SJSA1 (cell line): ENCODE measurements around the gene CCR5AS.

Experiments used
- DNase-seq, 2 experiments: peaks; one replicate each; pipeline ENCODE4 v3.0.0-alpha.2; 2015 to 2020; ENCODE audit warnings: low spot score in 2 of 2, low read depth in 1 of 2
- H3K27ac ChIP-seq: fragments of 250-450 bp; sonication (Bioruptor Pico); 2 replicates; pipeline ENCODE4 v1.5.1; 2020; ENCODE audit warnings: mild to moderate bottlenecking, moderate library complexity
- H3K27me3 ChIP-seq: fragments of 250-450 bp; sonication (Bioruptor Pico); replicated peaks from 2 replicates; pipeline ENCODE4 v1.5.1; 2020; ENCODE audit warnings: mild to moderate bottlenecking, moderate library complexity
- H3K36me3 ChIP-seq: fragments of 250-450 bp; sonication (Bioruptor Pico); 2 replicates; pipeline ENCODE4 v1.5.1; 2020; ENCODE audit warnings: mild to moderate bottlenecking
- H3K4me1 ChIP-seq: fragments of 250-450 bp; sonication (Bioruptor Pico); replicated peaks from 2 replicates; pipeline ENCODE4 v1.6.1; 2021; ENCODE audit warnings: mild to moderate bottlenecking
- H3K4me3 ChIP-seq: fragments of 250-450 bp; sonication (Bioruptor Pico); 2 replicates; pipeline ENCODE4 v1.5.1; 2020; ENCODE audit warnings: mild to moderate bottlenecking
- H3K9me3 ChIP-seq: fragments of 250-450 bp; sonication (Bioruptor Pico); replicated peaks from 2 replicates; pipeline ENCODE4 v1.5.1; 2020; ENCODE audit warnings: mild to moderate bottlenecking

Gene CCR5AS

DNA sequence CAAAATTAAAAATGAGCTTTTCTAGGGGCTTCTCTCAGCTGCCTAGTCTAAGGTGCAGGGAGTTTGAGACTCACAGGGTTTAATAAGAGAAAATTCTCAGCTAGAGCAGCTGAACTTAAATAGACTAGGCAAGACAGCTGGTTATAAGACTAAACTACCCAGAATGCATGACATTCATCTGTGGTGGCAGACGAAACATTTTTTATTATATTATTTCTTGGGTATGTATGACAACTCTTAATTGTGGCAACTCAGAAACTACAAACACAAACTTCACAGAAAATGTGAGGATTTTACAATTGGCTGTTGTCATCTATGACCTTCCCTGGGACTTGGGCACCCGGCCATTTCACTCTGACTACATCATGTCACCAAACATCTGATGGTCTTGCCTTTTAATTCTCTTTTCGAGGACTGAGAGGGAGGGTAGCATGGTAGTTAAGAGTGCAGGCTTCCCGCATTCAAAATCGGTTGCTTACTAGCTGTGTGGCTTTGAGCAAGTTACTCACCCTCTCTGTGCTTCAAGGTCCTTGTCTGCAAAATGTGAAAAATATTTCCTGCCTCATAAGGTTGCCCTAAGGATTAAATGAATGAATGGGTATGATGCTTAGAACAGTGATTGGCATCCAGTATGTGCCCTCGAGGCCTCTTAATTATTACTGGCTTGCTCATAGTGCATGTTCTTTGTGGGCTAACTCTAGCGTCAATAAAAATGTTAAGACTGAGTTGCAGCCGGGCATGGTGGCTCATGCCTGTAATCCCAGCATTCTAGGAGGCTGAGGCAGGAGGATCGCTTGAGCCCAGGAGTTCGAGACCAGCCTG lies 35.1 kb downstream of the CCR5AS start:
- H3K27ac ChIP-seq = no peak overlapping the region
- DNase-seq = no peak
- H3K9me3 ChIP-seq = no peaks in the 10 kb centered on the region
- H3K4me1 ChIP-seq = no peaks in the 10 kb centered on the region
- no peaks in the 10 kb centered on the region for H3K27me3 ChIP-seq
- no peaks in the 10 kb centered on the region for H3K36me3 ChIP-seq
- H3K4me3 ChIP-seq = no peak overlapping the region

DNA sequence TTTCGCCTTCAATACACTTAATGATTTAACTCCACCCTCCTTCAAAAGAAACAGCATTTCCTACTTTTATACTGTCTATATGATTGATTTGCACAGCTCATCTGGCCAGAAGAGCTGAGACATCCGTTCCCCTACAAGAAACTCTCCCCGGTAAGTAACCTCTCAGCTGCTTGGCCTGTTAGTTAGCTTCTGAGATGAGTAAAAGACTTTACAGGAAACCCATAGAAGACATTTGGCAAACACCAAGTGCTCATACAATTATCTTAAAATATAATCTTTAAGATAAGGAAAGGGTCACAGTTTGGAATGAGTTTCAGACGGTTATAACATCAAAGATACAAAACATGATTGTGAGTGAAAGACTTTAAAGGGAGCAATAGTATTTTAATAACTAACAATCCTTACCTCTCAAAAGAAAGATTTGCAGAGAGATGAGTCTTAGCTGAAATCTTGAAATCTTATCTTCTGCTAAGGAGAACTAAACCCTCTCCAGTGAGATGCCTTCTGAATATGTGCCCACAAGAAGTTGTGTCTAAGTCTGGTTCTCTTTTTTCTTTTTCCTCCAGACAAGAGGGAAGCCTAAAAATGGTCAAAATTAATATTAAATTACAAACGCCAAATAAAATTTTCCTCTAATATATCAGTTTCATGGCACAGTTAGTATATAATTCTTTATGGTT lies 35.9 kb downstream of the CCR5AS start, which contains the start of gene CCR5:
TSS of gene CCR5 (plus strand) at position 108 of the 680 bp plus-strand sequence. CDS start 1,957 bp downstream, outside the sequence.
- DNase-seq = no peak
- Histone ChIP-seq H3K36me3 (no peaks in the 10 kb centered on the region), H3K27ac (no peak within 1 kb of the TSS), H3K4me1 (no peaks in the 10 kb centered on the region), H3K4me3 (no peak within 1 kb of the TSS), H3K27me3 (no peaks in the 10 kb centered on the region), H3K9me3 (no peaks in the 10 kb centered on the region)

DNA sequence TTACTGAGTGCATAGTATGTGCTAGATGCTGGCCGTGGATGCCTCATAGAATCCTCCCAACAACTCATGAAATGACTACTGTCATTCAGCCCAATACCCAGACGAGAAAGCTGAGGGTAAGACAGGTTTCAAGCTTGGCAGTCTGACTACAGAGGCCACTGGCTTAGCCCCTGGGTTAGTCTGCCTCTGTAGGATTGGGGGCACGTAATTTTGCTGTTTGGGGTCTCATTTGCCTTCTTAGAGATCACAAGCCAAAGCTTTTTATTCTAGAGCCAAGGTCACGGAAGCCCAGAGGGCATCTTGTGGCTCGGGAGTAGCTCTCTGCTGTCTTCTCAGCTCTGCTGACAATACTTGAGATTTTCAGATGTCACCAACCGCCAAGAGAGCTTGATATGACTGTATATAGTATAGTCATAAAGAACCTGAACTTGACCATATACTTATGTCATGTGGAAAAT lies 37.2 kb downstream of the CCR5AS start:
- H3K27ac ChIP-seq = no peak overlapping the region
- H3K4me1 ChIP-seq = no peaks in the 10 kb centered on the region
- no peaks in the 10 kb centered on the region for H3K9me3 ChIP-seq
- H3K27me3 ChIP-seq = no peaks in the 10 kb centered on the region
- no peak for DNase-seq
- no peak overlapping the region for H3K4me3 ChIP-seq
- no peaks in the 10 kb centered on the region for H3K36me3 ChIP-seq

DNA sequence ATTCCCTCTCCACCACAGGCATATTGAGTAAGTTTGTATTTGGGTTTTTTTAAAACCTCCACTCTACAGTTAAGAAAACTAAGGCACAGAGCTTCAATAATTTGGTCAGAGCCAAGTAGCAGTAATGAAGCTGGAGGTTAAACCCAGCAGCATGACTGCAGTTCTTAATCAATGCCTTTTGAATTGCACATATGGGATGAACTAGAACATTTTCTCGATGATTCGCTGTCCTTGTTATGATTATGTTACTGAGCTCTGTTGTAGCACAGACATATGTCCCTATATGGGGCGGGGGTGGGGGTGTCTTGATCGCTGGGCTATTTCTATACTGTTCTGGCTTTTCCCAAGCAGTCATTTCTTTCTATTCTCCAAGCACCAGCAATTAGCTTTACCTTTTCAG lies 37.7 kb downstream of the CCR5AS start:
- H3K4me1 ChIP-seq = no peaks in the 10 kb centered on the region
- no peaks in the 10 kb centered on the region for H3K27me3 ChIP-seq
- H3K9me3 ChIP-seq = no peaks in the 10 kb centered on the region
- no peaks in the 10 kb centered on the region for H3K36me3 ChIP-seq
- no peak for DNase-seq
- no peak overlapping the region for H3K27ac ChIP-seq
- H3K4me3 ChIP-seq = no peak overlapping the region

DNA sequence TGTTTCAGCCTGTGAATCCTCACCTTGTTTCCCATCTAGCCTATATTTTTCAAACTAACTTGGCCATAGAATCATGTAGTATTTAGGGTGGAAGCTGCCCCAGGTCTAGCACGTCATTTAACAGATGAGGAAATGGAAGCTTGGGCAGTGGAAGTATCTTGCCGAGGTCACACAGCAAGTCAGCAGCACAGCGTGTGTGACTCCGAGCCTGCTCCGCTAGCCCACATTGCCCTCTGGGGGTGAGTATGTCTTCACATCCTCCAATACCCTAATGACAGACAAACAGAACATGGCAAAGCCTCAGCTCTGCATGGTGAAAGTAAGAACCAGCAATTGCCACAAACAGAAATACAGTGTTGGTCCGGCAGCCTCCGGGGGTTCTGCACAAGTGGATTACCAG lies 38.3 kb downstream of the CCR5AS start:
- H3K27ac ChIP-seq = no peak overlapping the region
- no peak overlapping the region for H3K4me3 ChIP-seq
- no peaks in the 10 kb centered on the region for H3K9me3 ChIP-seq
- DNase-seq = no peak
- H3K36me3 ChIP-seq = no peaks in the 10 kb centered on the region
- no peaks in the 10 kb centered on the region for H3K4me1 ChIP-seq
- H3K27me3 ChIP-seq = no peaks in the 10 kb centered on the region

DNA sequence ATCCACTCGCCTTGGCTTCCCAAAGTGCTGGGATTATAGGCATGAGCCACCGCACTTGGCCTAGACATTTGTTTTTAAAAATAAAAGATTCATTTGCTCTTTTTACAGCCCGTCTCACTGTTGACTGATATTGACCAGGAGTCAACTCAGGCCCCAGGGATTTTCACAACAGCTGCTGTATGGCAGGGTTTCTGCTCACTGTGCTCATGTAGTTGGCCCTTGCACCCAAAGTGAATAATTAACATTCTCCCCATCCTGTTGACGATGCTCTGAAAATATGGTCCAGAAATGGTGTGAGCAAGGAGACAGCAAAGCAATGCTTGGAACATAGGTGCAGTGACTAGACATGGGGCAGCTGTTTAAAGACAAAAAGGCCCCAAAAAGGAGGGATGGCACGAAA lies 39.1 kb downstream of the CCR5AS start:
- Histone ChIP-seq H3K9me3 (no peaks in the 10 kb centered on the region), H3K4me3 (no peak overlapping the region), H3K27me3 (no peaks in the 10 kb centered on the region), H3K4me1 (no peaks in the 10 kb centered on the region), H3K27ac (no peak overlapping the region), H3K36me3 (no peaks in the 10 kb centered on the region)
- no peak for DNase-seq

DNA sequence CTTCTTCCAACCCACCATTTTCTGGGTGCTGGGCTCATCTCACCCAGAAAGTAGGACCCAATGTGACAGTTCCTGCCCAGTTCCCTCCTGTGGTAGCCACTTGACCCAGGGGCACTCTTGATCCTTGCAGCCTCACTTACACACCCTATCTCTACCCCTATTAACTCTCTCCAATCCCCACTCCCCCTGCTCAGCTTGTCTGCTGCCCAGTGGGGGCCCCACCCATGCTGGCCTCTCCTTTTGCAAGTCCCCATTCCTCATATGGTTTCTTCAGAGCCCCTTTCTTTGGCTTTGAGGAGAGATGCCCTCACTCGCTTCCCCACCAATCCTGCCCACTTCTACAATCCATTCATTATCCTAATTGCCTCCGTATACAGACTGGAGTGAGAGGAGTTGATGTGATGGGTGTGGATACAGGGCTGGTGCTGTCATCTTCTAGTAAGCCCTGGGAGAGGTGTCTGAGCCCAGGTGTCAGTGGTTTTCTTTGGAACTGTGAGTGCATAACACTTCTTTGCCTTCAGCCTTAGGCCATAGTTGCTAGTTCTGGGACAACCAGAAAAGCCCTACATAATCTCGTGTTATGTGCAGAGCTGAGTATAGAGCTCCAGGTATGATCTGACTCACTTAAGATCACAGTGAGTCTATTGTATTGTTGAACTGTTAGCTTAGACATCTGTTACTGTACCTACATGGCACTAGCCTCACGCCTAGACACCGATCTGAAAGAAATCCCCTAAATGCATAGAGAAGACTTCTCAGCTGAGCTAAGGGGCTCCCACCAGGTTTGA lies 40.9 kb downstream of the CCR5AS start:
- no peak overlapping the region for H3K4me3 ChIP-seq
- H3K36me3 ChIP-seq = no peaks in the 10 kb centered on the region
- H3K27ac ChIP-seq = no peak overlapping the region
- no peaks in the 10 kb centered on the region for H3K27me3 ChIP-seq
- no peaks in the 10 kb centered on the region for H3K9me3 ChIP-seq
- no peak for DNase-seq
- no peaks in the 10 kb centered on the region for H3K4me1 ChIP-seq

DNA sequence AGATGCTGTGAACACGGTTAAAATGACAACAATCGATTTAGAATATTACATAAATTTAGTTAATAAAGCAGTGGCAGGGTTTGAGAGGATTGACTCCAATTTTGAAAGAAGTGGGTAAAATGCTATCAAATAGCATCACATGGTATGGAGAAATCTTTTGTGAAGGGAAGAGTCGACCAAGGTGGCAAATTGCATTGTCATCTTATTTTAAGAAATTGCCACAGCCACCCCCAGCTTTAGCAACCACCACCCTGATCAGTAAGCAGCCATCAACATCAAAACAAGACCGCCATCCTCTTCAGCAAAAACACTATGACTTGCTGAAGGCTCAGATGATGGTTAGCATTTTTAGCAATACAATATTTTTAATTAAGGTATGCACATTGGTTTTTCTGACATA lies 41.8 kb downstream of the CCR5AS start:
- no peaks in the 10 kb centered on the region for H3K36me3 ChIP-seq
- no peak overlapping the region for H3K4me3 ChIP-seq
- H3K4me1 ChIP-seq = peaks cover 7% of the 10 kb centered on the region; the same call in 1 of the 2 replicates
- H3K27ac ChIP-seq = no peak overlapping the region
- DNase-seq = no peak
- H3K27me3 ChIP-seq = no peaks in the 10 kb centered on the region
- H3K9me3 ChIP-seq = no peaks in the 10 kb centered on the region

DNA sequence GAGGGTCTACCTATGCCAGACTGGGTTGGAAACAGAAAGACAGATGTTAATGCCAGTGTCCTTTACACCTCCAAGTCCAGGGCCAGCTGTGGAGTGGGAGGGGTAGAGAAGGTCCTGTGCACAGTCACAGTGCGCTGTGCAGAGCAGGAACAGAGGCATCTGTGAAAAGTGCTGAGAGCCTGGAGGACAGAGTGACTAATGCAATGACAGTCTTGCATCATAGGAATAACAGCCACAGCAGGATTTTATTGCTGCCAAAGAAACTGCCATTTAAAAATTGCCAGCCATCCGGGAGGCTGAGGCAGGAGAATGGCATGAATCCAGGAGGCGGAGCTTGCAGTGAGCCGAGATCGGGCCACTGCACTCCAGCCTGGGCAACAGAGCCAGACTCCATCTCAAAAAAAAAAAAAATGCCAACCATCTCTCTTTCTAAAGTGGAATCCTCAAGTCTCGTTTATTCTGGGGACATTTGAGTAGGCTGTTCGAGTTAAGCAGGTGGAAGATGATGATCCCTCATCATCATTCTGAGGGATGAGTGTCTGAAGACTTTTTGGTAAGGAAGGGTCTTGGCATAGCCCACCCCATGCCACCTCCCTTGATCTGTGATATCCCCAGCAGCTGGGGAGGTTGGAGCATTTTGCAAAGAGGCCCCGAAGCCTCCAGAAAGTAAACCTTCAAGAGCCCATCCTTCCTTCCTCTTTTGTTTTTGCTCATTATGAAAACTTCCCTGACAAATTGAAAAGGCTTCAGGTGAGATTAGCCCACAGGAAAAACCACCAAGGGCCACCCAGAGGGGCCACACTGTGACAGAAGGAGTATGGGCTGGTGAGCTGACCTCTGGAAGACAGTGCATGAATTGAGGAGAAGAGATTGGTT lies 45.2 kb downstream of the CCR5AS start:
- H3K27me3 ChIP-seq = no peaks in the 10 kb centered on the region
- H3K36me3 ChIP-seq = no peaks in the 10 kb centered on the region
- H3K27ac ChIP-seq = no peak overlapping the region
- peaks cover 7% of the 10 kb centered on the region; the same call in 1 of the 2 replicates for H3K4me1 ChIP-seq
- DNase-seq = no peak
- H3K4me3 ChIP-seq = no peak overlapping the region
- H3K9me3 ChIP-seq = no peaks in the 10 kb centered on the region

DNA sequence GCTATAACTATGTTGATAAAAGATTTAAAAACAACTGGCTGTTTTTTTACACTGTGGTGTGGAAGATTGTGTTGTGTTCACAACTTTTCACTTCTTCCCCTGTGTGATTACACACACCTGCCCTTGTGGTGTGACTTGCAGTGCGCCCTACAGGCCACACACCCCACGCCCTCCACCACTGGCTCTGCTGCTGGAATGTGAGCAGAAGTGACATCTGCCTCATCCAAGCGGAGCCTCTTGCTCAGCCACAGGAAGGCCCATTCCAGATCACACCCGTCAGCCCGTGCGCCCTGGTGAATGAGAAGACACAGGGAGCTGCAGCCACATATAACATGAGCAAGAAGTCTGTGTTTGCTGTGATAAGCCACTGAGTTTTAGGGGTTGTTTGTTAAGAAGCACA lies 46.0 kb downstream of the CCR5AS start:
- Histone ChIP-seq H3K9me3 (no peaks in the 10 kb centered on the region), H3K27ac (no peak overlapping the region), H3K36me3 (no peaks in the 10 kb centered on the region), H3K4me3 (no peak overlapping the region), H3K27me3 (no peaks in the 10 kb centered on the region), H3K4me1 (peaks cover 7% of the 10 kb centered on the region; the same call in 1 of the 2 replicates)
- DNase-seq = no peak

DNA sequence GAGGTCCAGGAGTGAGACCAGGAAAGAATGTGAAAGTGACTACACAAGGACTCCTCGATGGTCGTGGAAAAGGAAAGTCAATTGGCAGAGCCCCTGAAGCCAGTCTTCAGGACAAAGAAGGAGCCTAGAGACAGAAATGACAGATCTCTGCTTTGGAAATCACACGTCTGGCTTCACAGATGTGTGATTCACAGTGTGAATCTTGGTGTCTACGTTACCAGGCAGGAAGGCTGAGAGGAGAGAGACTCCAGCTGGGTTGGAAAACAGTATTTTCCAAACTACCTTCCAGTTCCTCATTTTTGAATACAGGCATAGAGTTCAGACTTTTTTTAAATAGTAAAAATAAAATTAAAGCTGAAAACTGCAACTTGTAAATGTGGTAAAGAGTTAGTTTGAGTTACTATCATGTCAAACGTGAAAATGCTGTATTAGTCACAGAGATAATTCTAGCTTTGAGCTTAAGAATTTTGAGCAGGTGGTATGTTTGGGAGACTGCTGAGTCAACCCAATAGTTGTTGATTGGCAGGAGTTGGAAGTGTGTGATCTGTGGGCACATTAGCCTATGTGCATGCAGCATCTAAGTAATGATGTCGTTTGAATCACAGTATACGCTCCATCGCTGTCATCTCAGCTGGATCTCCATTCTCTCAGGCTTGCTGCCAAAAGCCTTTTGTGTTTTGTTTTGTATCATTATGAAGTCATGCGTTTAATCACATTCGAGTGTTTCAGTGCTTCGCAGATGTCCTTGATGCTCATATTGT lies 47.0 kb downstream of the CCR5AS start:
- H3K4me1 ChIP-seq = peaks cover 7% of the 10 kb centered on the region; the same call in 1 of the 2 replicates
- 0 out of 2 replicates have a peak, but pooled peaks cover 2% of the 10 kb centered on the region for H3K27me3 ChIP-seq
- no peak overlapping the region for H3K27ac ChIP-seq
- H3K36me3 ChIP-seq = no peaks in the 10 kb centered on the region
- H3K9me3 ChIP-seq = no peaks in the 10 kb centered on the region
- H3K4me3 ChIP-seq = no peak overlapping the region
- no peak for DNase-seq

DNA sequence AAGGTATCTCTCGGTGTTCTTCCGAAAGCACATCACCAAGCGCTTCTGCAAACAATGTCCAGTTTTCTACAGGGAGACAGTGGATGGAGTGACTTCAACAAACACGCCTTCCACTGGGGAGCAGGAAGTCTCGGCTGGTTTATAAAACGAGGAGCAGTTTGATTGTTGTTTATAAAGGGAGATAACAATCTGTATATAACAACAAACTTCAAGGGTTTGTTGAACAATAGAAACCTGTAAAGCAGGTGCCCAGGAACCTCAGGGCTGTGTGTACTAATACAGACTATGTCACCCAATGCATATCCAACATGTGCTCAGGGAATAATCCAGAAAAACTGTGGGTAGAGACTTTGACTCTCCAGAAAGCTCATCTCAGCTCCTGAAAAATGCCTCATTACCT lies 48.4 kb downstream of the CCR5AS start:
- Histone ChIP-seq H3K36me3 (no peaks in the 10 kb centered on the region), H3K27ac (no peak overlapping the region), H3K4me1 (peaks cover 7% of the 10 kb centered on the region; the same call in 1 of the 2 replicates), H3K4me3 (no peak overlapping the region), H3K27me3 (0 out of 2 replicates have a peak, but pooled peaks cover 6% of the 10 kb centered on the region), H3K9me3 (no peaks in the 10 kb centered on the region)
- no peak for DNase-seq
